ENCODE measurements around the gene CA9.

Gene CA9

DNA sequence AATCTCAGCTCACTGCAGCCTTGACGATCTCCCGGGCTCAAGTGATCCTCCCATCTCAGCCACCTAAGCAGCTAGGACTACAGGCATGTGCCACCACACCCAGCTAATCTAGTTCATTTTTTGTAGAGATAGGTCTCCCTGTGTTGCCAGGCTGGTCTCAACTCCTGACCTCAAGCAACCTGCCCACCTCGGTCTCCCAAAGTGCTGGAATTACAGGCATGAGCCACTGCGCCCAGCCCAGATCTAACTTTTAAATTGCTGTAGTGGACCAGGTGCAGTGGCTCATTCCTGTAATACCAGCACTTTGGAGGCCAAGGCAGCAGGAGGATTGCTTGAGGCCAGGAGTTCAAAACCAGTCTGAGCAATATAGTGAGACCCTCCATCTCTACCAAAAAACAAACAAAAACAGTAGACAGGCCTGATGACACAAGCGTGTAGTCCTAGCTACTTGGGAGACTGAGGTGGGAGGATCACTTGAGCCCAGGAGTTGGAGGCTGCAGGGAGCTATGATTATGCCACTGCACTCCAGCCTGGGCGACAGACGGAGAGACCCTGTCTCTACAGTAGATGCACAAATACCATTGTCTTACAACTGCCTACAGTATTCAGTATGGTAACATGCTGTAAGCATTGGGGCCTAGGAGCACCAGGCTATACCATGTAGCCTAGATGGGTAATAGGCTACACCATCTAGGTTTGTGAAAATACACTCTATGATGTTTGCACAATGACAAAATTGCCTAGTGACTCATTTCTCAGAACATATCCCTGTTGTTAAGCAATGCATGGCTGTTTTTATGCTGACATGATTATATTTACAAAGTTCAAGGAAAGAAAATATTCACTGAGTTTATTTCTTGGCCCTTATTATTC, 21.5 kb upstream of the CA9 start:
- peak; percentile 33 for DNase-seq

DNA sequence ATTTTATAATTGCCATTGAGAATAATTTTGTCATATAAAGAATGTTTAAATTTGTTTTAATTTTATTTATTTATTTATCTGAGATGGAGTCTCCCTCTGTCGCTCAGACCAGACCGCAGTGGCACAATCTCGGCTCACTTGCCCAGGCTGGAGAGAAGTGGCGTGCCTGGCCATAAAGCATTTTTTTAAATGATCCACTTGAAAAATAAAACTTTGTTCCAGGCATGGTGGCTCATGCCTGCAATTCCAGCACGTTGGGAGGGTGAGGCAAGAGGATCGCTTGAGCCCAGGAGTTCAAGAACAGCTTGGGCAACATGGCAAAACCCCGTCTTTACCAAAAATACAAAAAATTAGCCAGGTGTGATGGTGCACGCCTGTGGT, 20.9 kb upstream of the CA9 start:
- DNase-seq: no peak

GRCh38 chr9:35653611-35654010, 20.1 kb upstream of the CA9 start:
- DNase-seq: no peak

DNA sequence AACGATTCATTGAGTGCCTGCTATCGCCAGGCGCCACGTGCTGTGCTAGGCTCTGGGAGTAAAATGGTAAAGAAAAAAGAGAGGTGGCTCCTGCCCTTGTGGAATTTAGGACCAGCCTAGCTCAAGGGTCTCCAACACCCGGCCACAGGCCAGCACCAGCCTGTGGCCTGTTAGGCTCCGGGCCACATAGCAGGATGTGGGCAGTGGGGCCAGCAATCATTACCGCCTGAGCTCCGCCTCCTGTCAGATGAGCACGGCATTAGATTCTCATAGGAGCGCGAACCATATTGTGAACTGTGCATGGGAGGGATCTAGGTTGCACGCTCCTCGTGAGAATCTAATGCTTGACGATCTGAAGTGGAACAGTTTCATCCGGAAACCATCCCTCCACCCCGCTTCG, 17.4 kb upstream of the CA9 start:
- no peak for DNase-seq

GRCh38 chr9:35656831-35657545, 16.7 kb upstream of the CA9 start:
- DNase-seq: no peak

DNA sequence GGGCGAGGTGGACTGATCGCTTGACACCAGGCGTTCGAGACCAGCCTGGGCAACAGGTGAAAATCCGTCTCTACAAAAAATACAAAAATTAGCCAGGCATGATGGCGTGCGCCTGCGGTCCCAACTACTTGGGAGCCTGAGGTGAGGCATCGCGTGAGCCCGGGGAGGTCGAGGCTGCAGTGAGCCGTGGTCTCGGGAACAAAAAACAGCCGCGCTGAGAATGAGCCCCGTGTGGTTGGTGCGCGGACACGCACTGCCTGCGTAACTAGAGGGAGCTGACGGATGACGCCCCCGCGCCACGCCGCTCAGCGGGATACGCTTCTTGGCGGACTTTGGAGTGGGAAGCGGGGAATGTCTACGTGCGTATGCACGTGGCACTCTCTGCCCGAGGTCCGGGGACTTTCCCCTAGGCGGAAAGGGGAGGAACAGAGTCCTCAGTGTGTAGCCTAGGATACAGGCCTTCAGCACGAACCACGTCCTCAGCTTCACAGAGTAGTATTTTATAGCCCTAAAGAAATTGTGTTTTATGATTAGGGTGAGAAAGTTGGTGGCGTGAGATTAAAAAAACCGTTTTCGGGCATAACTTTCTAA, 16.1 kb upstream of the CA9 start, which contains the start of gene RMRP:
RMRP (minus strand) TSS at position 474 of the 591 bp plus-strand sequence.
- peak; percentile 98 for DNase-seq

DNA sequence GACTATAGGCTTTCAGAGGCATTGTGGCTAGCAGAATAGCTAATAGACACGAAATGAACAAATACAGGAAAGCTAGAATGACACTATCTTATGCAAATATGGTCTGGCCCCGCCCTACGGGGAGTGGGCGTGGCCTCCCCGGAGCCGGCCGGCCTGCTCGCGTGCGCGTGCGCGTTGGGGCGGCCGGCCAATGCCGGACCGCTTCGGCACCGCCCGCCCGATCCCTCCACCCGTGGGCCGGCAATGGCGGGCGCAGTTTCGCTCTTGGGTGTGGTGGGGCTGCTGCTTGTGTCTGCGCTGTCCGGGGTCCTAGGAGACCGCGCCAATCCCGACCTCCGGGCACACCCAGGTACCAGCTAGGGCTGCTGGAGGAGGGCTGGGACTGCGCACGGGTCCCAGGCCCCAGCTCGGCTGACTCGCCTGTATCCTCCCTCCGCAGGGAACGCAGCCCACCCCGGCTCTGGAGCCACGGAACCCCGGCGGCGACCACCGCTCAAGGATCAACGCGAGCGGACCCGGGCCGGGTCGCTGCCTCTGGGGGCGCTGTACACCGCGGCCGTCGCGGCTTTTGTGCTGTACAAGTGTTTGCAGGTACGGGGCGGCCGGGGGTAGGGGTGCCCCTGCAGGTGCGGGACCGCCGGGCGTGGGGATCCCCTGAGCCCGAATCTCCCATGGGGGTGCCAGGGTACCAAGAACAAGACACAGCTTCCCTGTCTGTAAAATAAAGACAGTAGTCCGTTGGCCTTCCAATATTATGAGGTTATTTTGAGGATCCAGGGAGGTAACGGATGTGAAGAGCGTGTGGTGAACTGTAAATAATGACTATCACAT, 15.4 kb upstream of the CA9 start, which contains the start of gene CCDC107:
CCDC107 (plus strand) TSS at position 156 of the 831 bp plus-strand sequence; CDS start at position 244, 88 bp downstream.
- DNase-seq: peak; percentile 90

DNA sequence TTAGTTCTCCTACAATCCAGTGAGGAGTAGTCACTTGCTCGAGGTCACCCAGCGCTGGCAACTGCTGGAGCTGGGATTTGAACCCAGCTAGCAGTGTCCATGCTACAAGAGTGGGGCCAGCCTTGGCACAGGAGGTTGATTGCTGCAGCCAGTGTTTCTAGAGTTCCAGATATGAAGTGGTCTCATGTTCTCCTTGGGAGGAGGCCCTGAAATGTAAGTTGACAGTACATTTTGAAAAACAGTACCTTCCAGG, 14.8 kb upstream of the CA9 start:
- DNase-seq: peak; percentile 53

DNA sequence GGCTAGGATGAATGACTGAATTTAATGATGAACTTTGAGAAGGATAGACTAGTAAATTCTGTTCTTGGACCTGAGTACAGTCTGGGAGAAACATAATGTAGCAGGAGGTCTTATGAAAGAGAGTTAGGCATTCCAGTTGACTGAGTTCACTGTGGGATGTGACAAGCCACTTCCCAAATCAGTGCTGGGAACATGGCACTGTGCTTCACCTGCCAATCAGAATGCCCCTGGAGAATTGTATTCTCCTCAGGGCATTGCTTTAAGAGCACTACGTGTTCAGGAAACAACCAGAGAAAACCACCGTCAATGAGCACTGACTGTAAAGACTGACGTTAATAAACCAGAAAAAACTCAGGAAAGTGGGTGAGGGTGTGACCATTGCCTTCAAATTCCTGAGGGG, 14.4 kb upstream of the CA9 start:
- DNase-seq: no peak

DNA sequence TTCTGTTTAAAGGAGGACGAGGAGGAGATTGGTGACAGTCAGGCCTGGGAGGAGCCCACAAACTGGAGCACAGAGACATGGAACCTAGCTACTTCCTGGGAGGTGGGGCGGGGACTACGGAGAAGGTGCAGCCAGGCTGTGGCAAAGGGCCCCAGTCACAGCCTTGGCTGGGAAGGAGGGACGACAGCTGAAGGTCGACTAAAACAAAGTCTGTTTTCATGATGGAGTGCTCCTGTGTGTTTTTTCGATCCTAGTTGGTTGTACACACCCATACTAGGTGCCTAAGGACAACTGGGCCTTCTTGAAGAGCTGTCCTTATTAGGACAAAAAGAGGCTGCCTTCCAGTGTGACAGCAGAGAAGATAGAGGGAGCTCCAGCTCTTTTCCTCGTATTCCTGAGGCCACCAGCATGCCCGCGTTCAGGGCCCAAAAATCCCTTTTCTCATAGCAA, 12.7 kb upstream of the CA9 start:
- DNase-seq: no peak

- peak; percentile 47 for DNase-seq
These were observed 11.9 kb upstream of the CA9 start for GRCh38 chr9:35661756-35662350.

DNA sequence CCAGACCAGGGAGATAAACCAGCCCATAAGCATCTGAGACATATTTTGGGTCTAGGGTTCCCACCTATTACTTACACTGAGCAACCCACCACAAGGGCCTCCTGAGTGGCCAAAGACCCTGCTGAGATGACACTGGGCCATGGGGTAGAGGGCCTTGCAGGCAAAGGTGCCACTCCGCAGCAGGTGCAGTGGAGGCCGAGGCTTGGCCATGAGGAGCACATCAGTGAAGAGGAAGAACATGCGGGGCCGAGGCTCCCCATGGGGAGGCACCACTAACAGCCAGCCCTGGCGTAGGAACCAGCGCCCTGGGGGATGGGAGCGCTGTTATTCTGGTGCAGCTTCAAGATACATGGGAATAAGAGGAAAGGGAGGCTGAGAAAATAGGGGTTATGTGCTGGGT, 11.3 kb upstream of the CA9 start:
- no peak for DNase-seq

GRCh38 chr9:35664531-35665470, 8.9 kb upstream of the CA9 start, which contains the start of gene ARHGEF39:
Gene ARHGEF39 (minus strand): TSS chr9:35665195. CDS start chr9:35665169, 26 bp downstream.
- peak; percentile 88 for DNase-seq

DNA sequence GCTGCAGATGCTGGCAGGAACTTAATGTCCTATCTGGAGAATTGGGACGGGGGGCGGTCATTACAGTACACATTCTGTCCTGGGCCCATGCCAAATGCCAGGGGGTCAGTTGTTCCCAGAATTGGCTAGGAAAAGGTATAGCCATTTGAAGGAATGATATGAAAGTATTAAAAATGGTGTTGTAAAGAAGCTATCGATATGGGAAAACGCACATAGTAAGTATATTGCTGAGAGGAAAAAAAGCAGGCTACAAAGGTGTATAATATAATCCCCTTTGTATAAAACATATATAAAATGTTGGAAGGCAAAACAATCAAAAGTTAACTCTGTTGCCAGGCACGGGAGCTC, 8.3 kb upstream of the CA9 start:
- DNase-seq: no peak

GRCh38 chr9:35666045-35666444, 7.7 kb upstream of the CA9 start:
- DNase-seq: no peak

GRCh38 chr9:35666549-35666948, 7.2 kb upstream of the CA9 start:
- DNase-seq: no peak

DNA sequence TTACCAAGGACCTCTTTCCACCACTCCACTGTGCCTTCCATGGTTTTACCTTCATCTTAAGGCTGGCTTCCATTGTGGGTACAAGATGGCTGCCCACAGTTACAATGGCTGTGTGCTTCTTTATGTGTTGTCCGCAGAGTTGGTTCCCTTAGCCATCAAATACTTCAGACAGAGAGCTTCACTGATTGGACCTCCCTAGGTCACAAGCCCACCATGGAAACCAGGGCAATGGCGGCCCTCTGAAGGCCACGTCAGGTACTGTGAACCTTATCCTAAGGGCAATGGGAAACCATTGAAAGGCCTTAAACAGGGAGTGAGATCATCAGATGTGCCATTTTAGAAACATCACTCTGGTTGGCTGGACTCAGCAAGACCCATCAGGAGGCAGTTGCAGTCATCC, 5.8 kb upstream of the CA9 start:
- DNase-seq: no peak

DNA sequence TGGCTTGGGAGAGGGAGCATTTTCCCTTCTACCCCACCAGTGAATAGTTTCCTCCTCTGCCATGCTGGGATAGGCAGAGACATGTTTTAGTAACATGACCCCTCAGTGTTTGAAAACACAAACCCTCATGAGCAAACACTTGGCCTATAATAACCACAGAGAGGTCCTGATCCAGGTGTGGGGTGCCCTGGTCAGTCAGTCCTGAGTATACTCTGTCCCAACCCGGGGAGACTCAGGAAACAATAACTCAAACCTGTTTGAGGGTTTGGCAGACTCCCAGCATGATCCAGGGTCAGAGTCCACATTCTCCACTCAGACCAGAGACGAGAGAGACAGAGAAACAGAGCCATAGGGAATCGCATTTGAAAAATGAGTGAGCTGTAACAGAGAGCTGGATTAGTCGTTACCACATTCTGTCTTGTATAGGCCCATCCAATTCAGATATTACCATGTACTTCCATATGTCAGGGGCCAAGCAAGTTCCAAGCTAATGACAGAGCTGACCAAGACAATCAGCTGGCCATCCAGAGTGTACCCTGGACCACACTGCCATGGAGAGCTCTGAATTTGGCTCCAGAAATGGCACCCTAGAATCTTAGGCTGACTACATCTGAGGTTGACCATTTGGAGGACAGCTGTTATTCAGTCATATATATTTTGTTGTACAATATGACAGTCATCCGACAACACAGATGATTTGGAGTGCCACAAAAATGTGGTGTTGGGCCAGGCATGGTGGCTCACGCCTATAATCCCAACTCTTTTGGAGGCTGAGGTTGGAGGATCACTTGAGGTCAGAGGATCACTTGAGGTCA, 4.2 kb upstream of the CA9 start:
- DNase-seq: no peak

GRCh38 chr9:35674025-35674361, 265 bp downstream of the CA9 start:
- DNase-seq: no peak

DNA sequence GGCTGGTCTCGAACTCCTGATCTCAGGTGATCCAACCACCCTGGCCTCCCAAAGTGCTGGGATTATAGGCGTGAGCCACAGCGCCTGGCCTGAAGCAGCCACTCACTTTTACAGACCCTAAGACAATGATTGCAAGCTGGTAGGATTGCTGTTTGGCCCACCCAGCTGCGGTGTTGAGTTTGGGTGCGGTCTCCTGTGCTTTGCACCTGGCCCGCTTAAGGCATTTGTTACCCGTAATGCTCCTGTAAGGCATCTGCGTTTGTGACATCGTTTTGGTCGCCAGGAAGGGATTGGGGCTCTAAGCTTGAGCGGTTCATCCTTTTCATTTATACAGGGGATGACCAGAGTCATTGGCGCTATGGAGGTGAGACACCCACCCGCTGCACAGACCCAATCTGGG, 1.5 kb downstream of the CA9 start:
- no peak for DNase-seq

All from activated CD4-positive, alpha-beta T cell treated with anti-CD3 and anti-CD28 coated beads, Interleukin-2, Interleukin-6, amounts not matched to agents 100 ng/mL and 50 ng/mL, durations not matched to agents 16 hours and 8 hours (primary cell).